Inflammatory macrophage treated with lipopolysaccharide for 1 hour (primary cell): ENCODE data around the gene PRDM16.

Experiments used
- DNase-seq, 2 donors: peaks; one replicate each; pipeline ENCODE4 v3.0.0-alpha.2; 2020 to 2022

Gene PRDM16

GRCh38 chr1:3070644-3071564 lies 1.9 kb downstream of the PRDM16 start:
- no peak for DNase-seq

DNA sequence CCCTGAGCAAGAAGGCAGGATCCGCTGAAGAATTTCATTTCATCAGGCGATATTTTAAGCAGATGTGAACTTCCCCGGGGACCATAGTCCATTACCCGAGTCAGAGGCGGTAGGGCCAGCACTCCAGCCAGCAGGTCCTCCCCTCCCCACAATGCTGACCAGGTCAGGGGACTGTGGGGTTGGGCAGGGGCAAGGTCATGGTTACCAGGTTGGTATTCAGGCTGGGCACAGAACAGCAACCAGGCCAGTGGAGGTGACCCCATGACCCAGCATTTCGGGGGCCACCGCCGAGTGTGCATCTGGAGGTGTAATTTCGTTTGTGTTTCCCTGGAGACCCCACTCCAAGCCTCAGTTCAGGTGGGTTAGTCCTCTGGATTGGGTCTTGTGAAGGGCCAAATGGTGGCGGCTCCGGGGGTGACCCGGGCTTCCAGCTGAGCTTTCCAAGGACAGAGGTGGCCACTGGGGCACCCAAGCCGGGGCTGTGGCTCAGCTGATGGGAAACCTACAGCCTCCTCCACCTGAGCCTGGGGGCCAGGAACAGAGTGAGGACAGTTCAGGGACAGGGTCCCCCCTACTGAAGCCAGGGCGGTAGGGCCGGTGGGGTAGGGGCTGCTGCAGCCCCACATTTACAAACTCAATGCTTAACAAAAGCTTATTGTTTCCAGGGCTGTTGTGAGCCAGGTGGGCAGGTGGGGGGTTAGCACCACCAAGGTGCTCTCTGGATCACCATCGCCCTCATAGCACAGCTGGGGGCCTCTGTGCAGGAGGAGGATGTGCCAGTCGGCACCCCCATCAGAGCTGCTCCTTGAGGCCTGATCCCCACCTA lies 2.8 kb downstream of the PRDM16 start:
- no peak for DNase-seq

DNA sequence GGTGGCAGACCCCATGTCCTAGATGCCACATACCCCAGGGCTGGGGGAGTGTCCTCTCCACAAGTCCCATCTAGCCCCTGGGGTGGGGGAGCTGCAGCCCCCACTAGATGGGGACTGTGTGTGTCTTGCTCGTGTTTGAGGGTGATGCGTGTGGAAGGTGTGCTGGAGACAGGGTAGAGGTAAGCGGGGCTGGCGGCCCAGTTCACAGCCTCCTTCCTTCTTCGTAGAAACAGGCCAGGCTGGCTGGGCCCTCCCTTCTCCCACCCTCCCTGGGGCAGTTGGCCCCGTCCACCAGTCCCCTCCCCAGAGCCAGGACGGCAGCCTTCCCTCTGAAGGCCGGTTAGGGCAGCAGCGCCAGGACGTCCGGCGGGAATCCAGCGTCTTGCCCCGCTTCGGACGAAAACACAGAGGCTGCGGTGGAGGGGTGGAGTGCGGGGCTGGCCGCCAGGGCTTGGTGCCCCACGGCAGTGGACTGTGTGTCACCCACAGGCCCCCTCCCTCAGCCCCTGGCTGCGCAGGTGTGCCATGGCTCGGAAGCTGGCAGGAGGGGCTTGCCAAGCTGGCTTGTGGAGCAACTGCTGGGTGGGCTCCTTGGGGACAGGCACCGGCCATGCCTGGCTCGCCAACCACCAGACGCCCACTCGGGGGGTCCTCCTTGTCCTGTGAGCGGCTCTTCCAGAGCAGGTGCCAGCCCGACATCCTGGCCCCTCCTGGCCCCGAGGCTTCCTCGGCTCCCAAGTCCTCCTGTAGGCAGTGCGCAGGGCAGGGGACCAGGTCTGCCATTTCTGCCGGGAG lies 3.6 kb downstream of the PRDM16 start:
- no peak for DNase-seq

- no peak for DNase-seq
Observed at GRCh38 chr1:3073186-3073488, 4.1 kb downstream of the PRDM16 start.

GRCh38 chr1:3073489-3074296 lies 4.7 kb downstream of the PRDM16 start:
- DNase-seq: no peak

GRCh38 chr1:3074297-3074741 lies 5.3 kb downstream of the PRDM16 start:
- DNase-seq: no peak

DNA sequence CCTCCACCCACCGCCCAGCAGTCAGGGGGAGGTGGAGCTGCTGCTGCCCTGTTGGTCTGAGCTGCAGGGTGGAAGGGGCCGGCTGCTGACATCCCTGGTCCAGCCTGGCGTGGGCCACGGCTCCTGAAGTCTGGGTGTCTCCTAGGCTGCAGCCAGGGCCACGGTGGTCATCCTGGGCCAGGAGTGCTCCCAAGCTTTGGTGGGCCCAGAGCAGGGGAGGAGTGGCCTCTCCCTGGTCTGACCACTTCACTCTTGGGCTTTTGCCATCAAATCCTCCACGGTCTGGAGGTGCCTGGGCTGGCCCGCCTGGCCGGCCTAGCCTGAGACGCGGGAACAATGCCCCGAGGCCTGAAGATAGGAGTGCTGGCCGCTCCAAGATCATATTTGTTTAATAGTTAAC lies 5.8 kb downstream of the PRDM16 start:
- no peak for DNase-seq

GRCh38 chr1:3075666-3076362 lies 6.8 kb downstream of the PRDM16 start:
- no peak for DNase-seq

GRCh38 chr1:3076363-3076740 lies 7.3 kb downstream of the PRDM16 start:
- DNase-seq: no peak

- no peak for DNase-seq
Observed at GRCh38 chr1:3077081-3077480, 8.1 kb downstream of the PRDM16 start.

- DNase-seq: no peak
Observed at GRCh38 chr1:3077561-3077960, 8.6 kb downstream of the PRDM16 start.

DNA sequence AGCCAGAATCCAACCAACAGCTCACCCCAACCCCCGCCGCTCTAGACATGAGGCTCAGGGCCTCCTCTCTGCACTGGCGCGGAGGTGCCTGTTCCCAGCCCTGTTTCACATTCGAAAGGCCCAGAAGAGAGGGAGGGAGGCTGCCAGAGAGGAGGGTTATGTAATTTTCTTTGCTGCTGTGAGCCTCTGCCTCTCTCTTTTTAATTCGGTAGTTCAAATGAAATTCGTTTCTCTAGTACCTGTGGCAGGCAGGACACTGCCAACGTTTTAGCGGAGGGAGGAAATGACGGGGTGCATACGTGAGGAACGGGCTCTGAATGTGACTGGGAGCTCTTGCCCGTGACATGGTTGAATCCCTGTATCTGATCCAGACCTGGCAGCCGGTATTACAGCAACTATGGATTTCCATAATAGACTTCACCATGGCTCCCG lies 9.4 kb downstream of the PRDM16 start:
- DNase-seq: no peak

DNA sequence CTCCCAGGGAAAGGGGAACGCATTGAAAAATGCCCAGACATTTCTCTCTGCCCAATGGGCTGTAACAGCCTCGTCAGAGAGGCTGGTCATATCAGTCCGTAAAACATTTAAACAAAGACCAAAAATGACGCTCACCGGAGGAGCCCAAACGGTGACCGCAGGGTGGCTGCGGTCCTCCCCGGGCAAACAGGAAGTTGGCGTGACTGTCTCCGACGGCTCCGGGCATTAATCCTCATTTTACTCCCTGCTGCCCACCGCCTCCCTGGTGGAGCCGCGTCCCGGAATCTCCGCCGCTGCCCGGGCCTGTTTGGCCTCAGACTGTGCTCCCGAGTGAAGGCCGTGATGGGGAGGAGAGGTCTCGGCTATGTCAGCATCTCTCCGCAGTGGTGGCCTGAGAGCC lies 9.9 kb downstream of the PRDM16 start:
- DNase-seq: no peak

- DNase-seq: no peak
Observed at GRCh38 chr1:3079381-3080052, 10.5 kb downstream of the PRDM16 start.

GRCh38 chr1:3080053-3080955 lies 11.3 kb downstream of the PRDM16 start:
- DNase-seq: no peak

DNA sequence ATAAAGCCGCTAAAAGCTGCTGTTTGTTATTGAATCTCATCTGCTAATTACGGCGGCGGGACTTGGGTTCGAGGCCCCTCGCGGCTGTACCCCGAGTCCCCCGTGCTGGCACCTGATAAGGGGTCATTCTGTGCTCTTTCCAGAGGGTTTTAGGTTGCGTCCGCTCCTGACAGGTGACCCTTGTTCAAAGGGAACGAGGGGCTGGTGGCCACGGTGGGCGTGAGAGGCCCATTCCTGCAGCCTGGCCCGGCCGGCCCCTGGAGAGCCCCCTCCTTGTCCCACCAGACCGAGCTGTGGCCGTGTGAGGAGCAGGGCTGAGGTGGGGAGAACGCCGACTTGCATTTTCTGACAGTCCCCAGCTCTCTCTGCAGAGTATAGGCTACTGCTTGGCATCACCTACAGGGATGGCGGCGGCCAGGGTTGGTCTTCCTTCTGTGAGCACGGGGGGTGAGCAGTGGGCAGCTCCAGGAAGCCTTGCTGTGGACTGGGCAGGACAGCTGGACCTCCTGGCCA lies 12.2 kb downstream of the PRDM16 start:
- no peak for DNase-seq

DNA sequence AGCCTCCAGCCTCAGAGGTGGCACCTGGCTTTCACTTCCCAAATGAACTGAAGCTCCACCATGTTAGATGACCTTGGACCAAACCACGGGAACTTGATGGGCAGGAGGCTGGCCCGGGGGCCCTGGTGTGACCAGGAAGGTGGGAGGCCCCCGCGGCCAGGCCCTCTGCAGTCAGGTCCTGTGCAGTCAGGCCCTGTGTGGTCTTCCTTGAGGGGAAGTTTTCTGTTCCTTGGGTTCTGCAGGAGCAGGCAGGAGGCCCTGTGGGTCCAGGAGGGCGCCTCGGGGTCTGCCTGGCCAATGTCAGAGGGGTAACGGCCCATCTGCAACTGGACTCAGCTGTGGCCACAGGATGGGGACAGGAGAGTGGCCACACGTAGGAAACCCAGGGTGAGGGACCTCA lies 13.0 kb downstream of the PRDM16 start:
- DNase-seq: no peak

- no peak for DNase-seq
Observed at GRCh38 chr1:3082571-3083516, 13.8 kb downstream of the PRDM16 start.

- no peak for DNase-seq
Observed at GRCh38 chr1:3084154-3084553, 15.2 kb downstream of the PRDM16 start.
